Common myeloid progenitor, CD34-positive (primary cell): ENCODE results near the gene TSPYL1.

Experiments
- CTCF ChIA-PET: fragments of 350-600 bp; sonication (Branson Sonifier 250); formaldehyde crosslinking; loops from one replicate; lab custom pipeline; 2021; ENCODE audit warnings: antibody characterized with exemption; lab: Charles Lee
- POLR2A ChIA-PET: fragments of 350-600 bp; sonication (Branson Sonifier 250); formaldehyde crosslinking; loops from one replicate; lab custom pipeline; 2021; ENCODE audit warnings: antibody characterized with exemption; lab: Charles Lee
- DNase-seq, 3 donors: peaks; one replicate each; pipeline versions ENCODE4 v3.0.0 to v3.0.0-alpha.2; 2013
- H3K27ac ChIP-seq, 2 experiments: 1 replicate in 1 of 2; 2 replicates in 1 of 2; pipeline ENCODE4 v1.7.0; 2013; ENCODE audit warnings: inconsistent platforms in 2 of 2, low read length in 2 of 2, mild to moderate bottlenecking in 2 of 2, low read depth in 1 of 2, moderate library complexity in 1 of 2; ENCODE audit not compliant: severe bottlenecking in 2 of 2, insufficient read depth in 1 of 2, poor library complexity in 1 of 2
- H3K27me3 ChIP-seq, 5 experiments: replicated peaks in 2 of 5; 1 replicate in 3 of 5; 2 replicates in 2 of 5; pipeline versions ENCODE4 v1.6.1 to v1.7.0; 2013; ENCODE audit warnings: low read length in 4 of 5, mild to moderate bottlenecking in 2 of 5, moderate library complexity in 2 of 5, inconsistent platforms in 1 of 5; ENCODE audit not compliant: insufficient read depth in 5 of 5, control insufficient read depth in 4 of 5
- H3K36me3 ChIP-seq, 4 experiments: 1 replicate in 2 of 4; 2 replicates in 2 of 4; pipeline versions ENCODE4 v1.6.1 to v1.7.0; 2013; ENCODE audit warnings: low read length in 3 of 4, control low read depth in 1 of 4, mild to moderate bottlenecking in 1 of 4; ENCODE audit not compliant: control insufficient read depth in 4 of 4, insufficient read depth in 4 of 4
- H3K4me1 ChIP-seq, 4 experiments: 1 replicate in 3 of 4; 2 replicates in 1 of 4; pipeline versions ENCODE4 v1.6.1 to v1.7.1; 2013; ENCODE audit warnings: low read length in 3 of 4, mild to moderate bottlenecking in 3 of 4, control low read depth in 1 of 4, inconsistent platforms in 1 of 4, moderate library complexity in 1 of 4; ENCODE audit not compliant: control insufficient read depth in 4 of 4, insufficient read depth in 4 of 4; ENCODE audit errors: control extremely low read depth in 1 of 4
- H3K4me3 ChIP-seq, 7 experiments: 1 replicate in 4 of 7; 2 replicates in 3 of 7; pipeline versions ENCODE4 v1.5.1 to v1.7.0; 2013; ENCODE audit warnings: mild to moderate bottlenecking in 7 of 7, low read length in 6 of 7, moderate library complexity in 6 of 7, inconsistent platforms in 2 of 7, low read depth in 2 of 7, control low read depth in 1 of 7; ENCODE audit not compliant: insufficient read depth in 4 of 7, control insufficient read depth in 1 of 7; ENCODE audit errors: extremely low read depth in 1 of 7
- H3K9me3 ChIP-seq, 5 experiments: 1 replicate in 4 of 5; 2 replicates in 1 of 5; pipeline versions ENCODE4 v1.6.1 to v1.7.1; 2013; ENCODE audit warnings: low read length in 4 of 5, mild to moderate bottlenecking in 2 of 5, inconsistent platforms in 1 of 5, low read depth in 1 of 5, moderate library complexity in 1 of 5; ENCODE audit not compliant: control insufficient read depth in 4 of 5, insufficient read depth in 2 of 5; ENCODE audit errors: control extremely low read depth in 1 of 5
- WGBS: methylation state at CpG from one replicate; pipeline ENCODE4 v1.1.5; 2013; ENCODE audit not compliant: insufficient coverage; 5-methylcytosine and 5-hydroxymethylcytosine counted together

Gene TSPYL1

DNA sequence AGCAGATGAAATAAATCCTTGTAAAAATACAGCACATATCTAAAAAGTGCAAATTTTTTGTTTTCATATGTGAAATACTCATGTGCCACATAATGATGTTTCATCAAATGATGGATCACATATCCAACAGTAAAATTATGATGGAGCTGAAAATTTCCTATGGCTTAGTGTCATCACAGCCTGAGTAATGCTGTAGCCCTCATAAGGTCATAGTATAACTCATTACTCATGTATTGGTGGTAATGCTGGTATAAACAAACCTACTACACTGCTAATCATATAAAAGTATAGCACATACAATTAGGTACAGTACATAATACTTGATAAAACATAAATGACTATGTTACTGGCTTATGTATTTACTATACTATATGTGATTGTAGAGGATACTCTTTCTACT lies 12.9 kb downstream of the TSPYL1 start:
- Histone ChIP-seq H3K27me3 (no peaks in the 10 kb centered on the region), H3K36me3 (peaks cover 0 to 25% (median under 1%) of the 10 kb centered on the region in 4 experiments), H3K9me3 (peaks cover 0 to 14% (median 3%) of the 10 kb centered on the region in 5 experiments), H3K4me3 (no peak overlapping the region), H3K27ac (no peak overlapping the region), H3K4me1 (peaks cover 0 to 4% (median 2%) of the 10 kb centered on the region in 4 experiments)
- POLR2A ChIA-PET, result no interaction called here
- no peak for DNase-seq
- CTCF ChIA-PET, result interaction anchor here (0.9 to 8.1 kb wide), 11 partner anchors 9 to 378 kb away, joined by 3 to 58 read pairs (median 18); partner anchors contain the start of genes TSPYL1 and TSPYL4

DNA sequence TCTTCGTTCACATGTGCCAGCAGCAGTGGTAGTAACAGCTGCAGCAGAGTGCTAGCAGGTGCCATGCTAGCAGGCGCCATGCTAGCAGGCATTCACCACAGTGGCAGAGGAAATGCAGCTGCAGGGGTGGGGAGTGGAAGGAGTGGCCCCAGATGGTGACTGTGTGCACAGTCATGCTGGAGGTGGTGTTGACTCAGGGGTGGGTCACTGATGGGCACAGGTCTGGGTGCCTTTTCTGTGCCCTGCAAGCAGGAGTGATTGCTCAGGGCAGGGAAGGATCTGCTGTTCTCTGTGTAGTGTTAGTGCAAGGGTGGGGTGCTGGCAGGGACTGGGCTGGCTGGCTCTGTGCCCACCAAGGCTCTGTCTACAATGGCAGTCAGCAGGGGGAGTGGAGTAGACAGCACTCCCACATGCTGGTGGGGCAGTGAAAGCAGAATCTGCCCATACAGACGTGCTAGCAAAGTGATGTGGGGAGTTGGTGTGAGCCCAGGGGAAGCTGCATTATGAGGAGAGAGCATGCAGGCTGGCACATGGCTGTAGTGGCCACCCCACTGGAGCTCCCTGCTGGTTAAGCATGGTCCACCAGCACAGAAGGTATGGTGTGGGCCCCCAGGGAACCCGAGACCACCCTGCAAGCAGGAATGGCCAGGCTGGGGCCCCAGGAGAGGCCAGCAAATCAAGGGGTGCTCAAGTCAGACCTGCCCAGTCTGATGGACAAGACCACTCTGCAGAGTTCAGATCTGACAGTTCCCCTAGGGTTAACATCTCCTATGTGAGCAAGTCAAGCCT lies 14.5 kb downstream of the TSPYL1 start:
- POLR2A ChIA-PET, result no interaction called here
- Histone ChIP-seq H3K27me3 (no peaks in the 10 kb centered on the region), H3K27ac (no peak overlapping the region), H3K4me1 (peaks cover 0 to 4% (median 2%) of the 10 kb centered on the region in 4 experiments), H3K9me3 (peaks cover 0 to 18% (median 3%) of the 10 kb centered on the region in 5 experiments), H3K4me3 (no peak overlapping the region), H3K36me3 (peaks cover 0 to 24% (median 0%) of the 10 kb centered on the region in 4 experiments)
- peak in 1 of 3 donors; percentile 40 for DNase-seq
- CTCF ChIA-PET, result interaction anchor here (0.7 to 2.1 kb wide), 2 partner anchors 10 to 13 kb away, joined by 3 to 11 read pairs; no protein-coding TSS in a partner anchor
- WGBS, result 90% methylated on average over 3 of the region's 4 CpGs

DNA sequence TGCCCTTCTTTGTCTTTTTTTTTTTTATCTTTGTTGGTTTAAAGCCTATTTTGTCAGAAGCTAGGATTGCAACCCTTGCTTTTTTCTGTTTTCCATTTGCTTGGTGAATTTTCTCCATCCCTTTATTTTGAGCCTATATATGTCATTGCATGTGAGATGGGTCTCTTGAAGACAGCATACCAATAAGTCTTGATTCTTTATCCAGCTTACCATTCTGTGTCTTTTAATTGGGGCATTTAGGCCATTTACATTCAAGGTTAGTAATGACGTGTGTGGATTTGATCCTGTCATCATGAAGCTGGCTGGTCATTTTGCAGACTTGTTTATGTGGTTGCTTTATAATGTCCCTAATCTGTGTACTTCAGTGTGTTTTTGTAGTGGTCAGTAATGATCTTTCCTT lies 16.4 kb downstream of the TSPYL1 start:
- CTCF ChIA-PET, result interaction anchor here (1.1 kb wide), 1 partner anchor 8 kb away, joined by 4 read pairs; no protein-coding TSS in a partner anchor
- WGBS, result 100% methylated on average over 1 of the region's 1 CpG
- POLR2A ChIA-PET, result no interaction called here

DNA sequence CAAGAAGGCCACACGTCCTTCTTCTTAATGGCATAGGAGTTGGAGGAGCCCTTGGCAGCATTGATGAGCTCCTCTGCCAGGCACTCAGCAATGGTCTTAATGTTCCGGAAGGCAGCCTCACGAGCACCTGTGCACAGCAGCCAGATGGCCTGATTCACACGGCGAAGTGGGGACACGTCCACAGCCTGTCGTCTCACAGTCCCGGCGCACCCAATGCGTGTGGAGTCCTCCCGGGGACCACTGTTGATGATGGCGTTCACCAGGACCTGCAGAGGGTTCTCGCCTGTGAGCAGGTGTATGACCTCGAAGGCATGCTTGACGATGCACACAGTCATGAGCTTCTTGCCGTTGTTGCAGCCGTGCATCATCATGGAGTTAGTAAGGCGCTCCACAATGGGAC lies 21.2 kb downstream of the TSPYL1 start:
- H3K36me3 ChIP-seq, result peaks cover 0 to 8% (median 3%) of the 10 kb centered on the region in 4 experiments

More for the DNA sequence above, 16.4 kb downstream of the TSPYL1 start:
- Histone ChIP-seq H3K4me3 (no peak overlapping the region), H3K27ac (no peak overlapping the region), H3K9me3 (peaks cover 0 to 18% (median 3%) of the 10 kb centered on the region in 5 experiments), H3K27me3 (no peaks in the 10 kb centered on the region), H3K4me1 (peaks cover 0 to 3% (median under 1%) of the 10 kb centered on the region in 4 experiments), H3K36me3 (peaks cover 0 to 24% (median 2%) of the 10 kb centered on the region in 4 experiments)
- DNase-seq, result no peak

DNA sequence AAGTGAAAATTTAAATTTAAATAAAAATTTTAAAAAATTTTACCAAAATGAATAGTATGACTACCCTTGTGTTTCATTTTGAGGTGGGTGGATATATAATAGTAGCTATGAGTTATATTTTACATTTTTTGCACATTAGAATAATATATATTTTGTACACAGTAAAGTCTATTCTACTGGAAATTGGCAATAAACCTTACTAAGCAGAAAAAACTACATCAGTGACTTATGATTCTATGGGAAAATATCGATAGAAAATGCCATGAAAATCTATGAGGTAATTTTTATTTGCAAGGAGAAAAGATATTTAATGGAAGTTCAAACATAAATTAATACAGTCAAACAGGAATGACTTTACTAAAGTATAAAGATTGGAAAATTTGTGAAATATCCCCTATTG lies 23.0 kb downstream of the TSPYL1 start:
- POLR2A ChIA-PET, result interaction anchor here (0.9 kb wide), 1 partner anchor 20 kb away, joined by 3 read pairs; no protein-coding TSS in a partner anchor

More for the DNA sequence above, 21.2 kb downstream of the TSPYL1 start:
- 96% methylated on average over 18 of the region's 18 CpGs for WGBS
- Histone ChIP-seq H3K27me3 (no peaks in the 10 kb centered on the region), H3K9me3 (peaks cover 0 to 14% (median 3%) of the 10 kb centered on the region in 5 experiments), H3K27ac (no peak overlapping the region), H3K4me3 (no peak overlapping the region), H3K4me1 (peaks cover 2 to 14% (median 11%) of the 10 kb centered on the region in 4 experiments)
- POLR2A ChIA-PET, result no interaction called here
- DNase-seq, result no peak
- CTCF ChIA-PET, result interaction anchor here (1.6 to 2.1 kb wide), 2 partner anchors 9 to 10 kb away, joined by 5 to 7 read pairs; no protein-coding TSS in a partner anchor

DNA sequence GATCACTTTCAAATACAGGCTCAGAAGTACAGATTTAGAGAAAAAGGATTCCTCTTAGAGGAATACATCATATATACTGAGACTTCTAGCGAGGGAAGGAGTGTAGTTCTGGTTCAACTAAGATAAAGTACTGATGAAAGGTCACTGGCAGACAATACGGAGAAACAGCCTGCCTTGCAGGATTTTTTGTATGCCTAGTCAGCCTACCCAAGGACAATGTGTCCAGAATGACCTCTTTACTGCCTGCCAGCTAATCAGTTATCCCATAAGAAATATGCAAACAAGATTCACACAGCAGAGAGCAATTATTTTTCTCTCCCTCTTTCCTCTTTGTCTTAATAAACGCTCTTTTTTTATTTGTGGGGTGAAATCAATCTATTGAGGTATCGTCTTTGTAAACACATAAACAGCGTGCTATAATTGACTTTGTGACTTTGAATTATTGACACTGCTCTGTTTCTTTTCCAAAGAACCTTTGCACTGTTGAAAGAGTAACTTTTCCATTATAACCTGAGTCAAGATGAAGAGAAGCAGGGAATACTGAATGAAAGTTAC lies 24.4 kb downstream of the TSPYL1 start:
- ChIA-PET CTCF (interaction anchor here (1.2 to 3.3 kb wide), 4 partner anchors 8 to 306 kb away, joined by 3 to 23 read pairs (median 8); no protein-coding TSS in a partner anchor), POLR2A (no interaction called here)
- no peak for DNase-seq
- Histone ChIP-seq H3K4me3 (peak overlapping the region in 4 of 7 experiments; percentile 34 to 99 (median 91)), H3K36me3 (peaks cover 3 to 10% (median 5%) of the 10 kb centered on the region in 4 experiments), H3K27ac (peak overlapping the region; percentile 99), H3K4me1 (peaks cover 20 to 42% (median 30%) of the 10 kb centered on the region in 4 experiments), H3K27me3 (no peaks in the 10 kb centered on the region), H3K9me3 (no peaks in the 10 kb centered on the region)
- 72% methylated on average over 4 of the region's 5 CpGs for WGBS

More for the DNA sequence above, 23.0 kb downstream of the TSPYL1 start:
- H3K36me3 ChIP-seq, result peaks cover 5 to 9% (median 6%) of the 10 kb centered on the region in 4 experiments
- H3K4me1 ChIP-seq, result peaks cover 13 to 32% (median 24%) of the 10 kb centered on the region in 4 experiments
- CTCF ChIA-PET, result interaction anchor here (2.7 to 3.3 kb wide), 2 partner anchors 9 to 11 kb away, joined by 11 to 23 read pairs; no protein-coding TSS in a partner anchor
- peaks cover 0 to 3% (median 0%) of the 10 kb centered on the region in 5 experiments for H3K9me3 ChIP-seq
- WGBS, result no CpG with 5 or more reads among the region's 1 CpG
- no peak overlapping the region for H3K27ac ChIP-seq
- DNase-seq, result no peak
- H3K4me3 ChIP-seq, result no peak overlapping the region
- H3K27me3 ChIP-seq, result no peaks in the 10 kb centered on the region
